IMR-90 (cell line): ENCODE measurements around the gene ARHGAP11A.
"Not testable (repeated sequence)": the region's sequence is repeated elsewhere in the genome, so short reads cannot be mapped to it uniquely, and the experiment has no call there.

Experiments
- CTCF ChIP-seq: conservative IDR thresholded peaks from 2 replicates; pipeline ENCODE4 v1.5.1; 2012; ENCODE audit warnings: mild to moderate bottlenecking, low read depth, low read length, improper control_type of control experiment
- ELK1 ChIP-seq: fragments of 150-350 bp; IDR thresholded peaks from 2 replicates; pipeline ENCODE4 v1.6.1; 2016; ENCODE audit warnings: low read depth, mild to moderate bottlenecking, low read length, moderate library complexity, borderline replicate concordance
- POLR2A ChIP-seq: IDR thresholded peaks from 2 replicates; pipeline ENCODE4 v1.6.1; 2012; ENCODE audit warnings: mild to moderate bottlenecking, low read depth, low read length
- RAD21 ChIP-seq: IDR thresholded peaks from 2 replicates; pipeline ENCODE4 v1.6.1; 2012; ENCODE audit warnings: low read length, improper control_type of control experiment
- RFX5 ChIP-seq: IDR thresholded peaks from 2 replicates; pipeline ENCODE4 v1.8.0; 2012; ENCODE audit warnings: low read depth, mild to moderate bottlenecking, low read length, moderate library complexity
- USF2 ChIP-seq: fragments of 150-350 bp; IDR thresholded peaks from 2 replicates; pipeline ENCODE4 v1.6.1; 2017; ENCODE audit warnings: mild to moderate bottlenecking, antibody characterized with exemption, low read length, low read depth

DNA sequence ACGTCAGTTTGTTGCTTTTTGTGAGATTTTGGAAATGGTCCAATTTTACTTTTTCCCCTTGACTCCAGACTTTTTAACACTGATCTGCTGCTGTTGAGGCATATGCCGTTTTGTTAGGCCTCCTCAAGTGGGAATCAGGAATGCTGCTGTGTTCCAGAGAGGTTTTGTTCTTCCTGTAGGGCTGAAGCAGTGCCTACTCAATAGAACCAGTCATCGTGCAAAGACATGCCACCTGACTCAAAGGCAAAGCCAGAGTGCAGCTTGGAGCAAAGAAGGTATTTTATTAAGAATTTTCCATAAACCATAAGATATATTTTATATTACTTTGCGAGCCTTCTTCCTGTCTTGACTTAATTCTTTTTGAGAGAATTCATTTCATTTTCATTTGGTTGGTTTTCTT lies 29.5 kb upstream of the ARHGAP11A start:
- TF ChIP-seq POLR2A, CTCF, RAD21, ELK1, RFX5, USF2: not testable (repeated sequence)
